ENCODE measurements around the gene NAB2. TPM values are rescaled to one million over a fixed set of nuclear protein-coding genes. Genes with fewer than 3 reads are reported as not detected.
"Not testable (repeated sequence)": the region's sequence is repeated elsewhere in the genome, so short reads cannot be mapped to it uniquely, and the experiment has no call there.

The NAB2 gene
- total RNA-seq, 1 experiment from 2014 or later: 17.4 TPM

GRCh38 chr12:57051011-57051410 is 37.9 kb upstream of the NAB2 start:
- H3K4me2 ChIP-seq (ENCODE audit: low read length): no peak overlapping the region
- no peak for DNase-seq
- no peaks in the 10 kb centered on the region for H3K79me2 ChIP-seq (ENCODE audit: low read length)
- no peak for ATAC-seq
- H3K4me3 ChIP-seq (ENCODE audit: low read length): no peak overlapping the region
- H2AFZ ChIP-seq (ENCODE audit: low read length): no peak overlapping the region
- no peak for TF ChIP-seq EZH2 (IDR thresholded peaks at IDR 0.05; ENCODE audit: low read length, unreplicated experiment)
- no peak for TF ChIP-seq CTCF (conservative IDR thresholded peaks at IDR 0.05; ENCODE audit: low read depth, low read length)
- TF ChIP-seq EZH2phosphoT487 (IDR thresholded peaks at IDR 0.05; ENCODE audit: borderline replicate concordance, low read length): no peak
- no peaks in the 10 kb centered on the region for H3K4me1 ChIP-seq (ENCODE audit: insufficient read depth, low read length)
- ChIA-PET POLR2A (ENCODE audit: unreplicated experiment) (no interaction called here), CTCF (no interaction called here)
- H3K9ac ChIP-seq (ENCODE audit: low read length): no peak overlapping the region
- peaks cover 13% of the 10 kb centered on the region; the same call in 1 of the 2 replicates for H3K27me3 ChIP-seq (ENCODE audit: low read length)
- H3K9me2 ChIP-seq (replicated peaks; ENCODE audit: low read length): no peaks in the 10 kb centered on the region
- BruUV-seq (replicated peaks): no TSS peak
- H4K20me1 ChIP-seq (ENCODE audit: low read length): no peaks in the 10 kb centered on the region
- no peaks in the 10 kb centered on the region for H3F3A ChIP-seq (ENCODE audit: low read length, unreplicated experiment)
- H3K27ac ChIP-seq (ENCODE audit: low read length): no peak overlapping the region
- intact Hi-C loops (cut with micrococcal nuclease): no loop called here
- no peaks in the 10 kb centered on the region for H3K36me3 ChIP-seq (ENCODE audit: low read depth, low read length)
- H3K9me3 ChIP-seq (ENCODE audit: low read length): no peaks in the 10 kb centered on the region

- H3K4me3 ChIP-seq (ENCODE audit: low read length); H3K27me3 ChIP-seq (ENCODE audit: low read length); H3K4me2 ChIP-seq (ENCODE audit: low read length); CTCF ChIA-PET; ATAC-seq; H3K9ac ChIP-seq (ENCODE audit: low read length); H3K79me2 ChIP-seq (ENCODE audit: low read length); H3F3A ChIP-seq (ENCODE audit: low read length, unreplicated experiment); BruUV-seq (replicated peaks); H4K20me1 ChIP-seq (ENCODE audit: low read length); H3K27ac ChIP-seq (ENCODE audit: low read length); intact Hi-C loops (cut with micrococcal nuclease); DNase-seq; H3K4me1 ChIP-seq (ENCODE audit: insufficient read depth, low read length); H3K9me2 ChIP-seq (replicated peaks; ENCODE audit: low read length); POLR2A ChIA-PET (ENCODE audit: unreplicated experiment); H2AFZ ChIP-seq (ENCODE audit: low read length); H3K9me3 ChIP-seq (ENCODE audit: low read length): not testable (repeated sequence)
- H3K36me3 ChIP-seq (ENCODE audit: low read depth, low read length): peaks cover 12% of the 10 kb centered on the region; the same call in 1 of the 2 replicates
These were observed 35.8 kb upstream of the NAB2 start for GRCh38 chr12:57053146-57053545.

GRCh38 chr12:57053901-57054300 is 35.0 kb upstream of the NAB2 start:
- ATAC-seq; H3K27ac ChIP-seq (ENCODE audit: low read length); H3K79me2 ChIP-seq (ENCODE audit: low read length); DNase-seq; H3K9ac ChIP-seq (ENCODE audit: low read length); H3K4me1 ChIP-seq (ENCODE audit: insufficient read depth, low read length); H3K4me2 ChIP-seq (ENCODE audit: low read length); intact Hi-C loops (cut with micrococcal nuclease); H3K9me3 ChIP-seq (ENCODE audit: low read length); H4K20me1 ChIP-seq (ENCODE audit: low read length); BruUV-seq (replicated peaks); POLR2A ChIA-PET (ENCODE audit: unreplicated experiment); H3F3A ChIP-seq (ENCODE audit: low read length, unreplicated experiment); H2AFZ ChIP-seq (ENCODE audit: low read length); H3K27me3 ChIP-seq (ENCODE audit: low read length); CTCF ChIA-PET; H3K4me3 ChIP-seq (ENCODE audit: low read length); H3K9me2 ChIP-seq (replicated peaks; ENCODE audit: low read length): not testable (repeated sequence)
- peaks cover 18% of the 10 kb centered on the region; the same call in 1 of the 2 replicates for H3K36me3 ChIP-seq (ENCODE audit: low read depth, low read length)

DNA sequence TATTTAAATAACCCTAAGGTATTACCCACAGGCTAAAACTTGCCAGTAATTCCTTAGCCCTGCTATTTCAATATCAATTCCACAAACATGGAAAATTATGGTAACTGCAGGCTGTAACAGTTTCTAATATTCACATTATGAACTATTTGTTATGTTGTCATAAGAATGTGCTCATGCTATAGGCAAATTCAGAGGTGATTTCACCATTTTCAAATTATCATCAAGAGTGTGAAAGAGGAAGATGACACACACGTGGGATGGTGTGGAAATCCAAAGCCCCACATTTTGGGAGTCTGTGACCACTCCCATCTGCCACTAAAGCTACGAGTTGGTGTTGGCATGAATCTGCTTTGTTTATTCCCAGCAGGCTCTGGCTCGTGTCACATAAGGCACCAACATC is 33.1 kb upstream of the NAB2 start:
- Histone ChIP-seq H3K27ac (ENCODE audit: low read length) (no peak overlapping the region), H4K20me1 (ENCODE audit: low read length) (no peaks in the 10 kb centered on the region), H3K9me2 (replicated peaks; ENCODE audit: low read length) (no peaks in the 10 kb centered on the region), H3K79me2 (ENCODE audit: low read length) (no peaks in the 10 kb centered on the region), H3K4me2 (ENCODE audit: low read length) (no peak overlapping the region), H3K9ac (ENCODE audit: low read length) (no peak overlapping the region), H3K36me3 (ENCODE audit: low read depth, low read length) (peaks cover 35% of the 10 kb centered on the region), H3K4me3 (ENCODE audit: low read length) (no peak overlapping the region), H2AFZ (ENCODE audit: low read length) (no peak overlapping the region), H3K27me3 (ENCODE audit: low read length) (no peaks in the 10 kb centered on the region), H3K4me1 (ENCODE audit: insufficient read depth, low read length) (no peaks in the 10 kb centered on the region), H3F3A (ENCODE audit: low read length, unreplicated experiment) (no peaks in the 10 kb centered on the region), H3K9me3 (ENCODE audit: low read length) (no peaks in the 10 kb centered on the region)
- CTCF ChIA-PET: no interaction called here
- DNase-seq (no peak), ATAC-seq (no peak)
- TF ChIP-seq EZH2phosphoT487 (IDR thresholded peaks at IDR 0.05; ENCODE audit: borderline replicate concordance, low read length) (no peak), CTCF (conservative IDR thresholded peaks at IDR 0.05; ENCODE audit: low read depth, low read length) (no peak), EZH2 (IDR thresholded peaks at IDR 0.05; ENCODE audit: low read length, unreplicated experiment) (no peak)
- BruUV-seq (replicated peaks): no TSS peak
- intact Hi-C loops (cut with micrococcal nuclease): no loop called here
- POLR2A ChIA-PET (ENCODE audit: unreplicated experiment): interaction anchor here (0.5 kb wide), 1 partner anchor 24 kb away, joined by 3 read pairs; no protein-coding TSS in a partner anchor
